ENCODE data around the gene GSTM1.
A peak's percentile ranks its signal among the peaks of the same experiment; 100 is the strongest.

GSTM1 gene

DNA sequence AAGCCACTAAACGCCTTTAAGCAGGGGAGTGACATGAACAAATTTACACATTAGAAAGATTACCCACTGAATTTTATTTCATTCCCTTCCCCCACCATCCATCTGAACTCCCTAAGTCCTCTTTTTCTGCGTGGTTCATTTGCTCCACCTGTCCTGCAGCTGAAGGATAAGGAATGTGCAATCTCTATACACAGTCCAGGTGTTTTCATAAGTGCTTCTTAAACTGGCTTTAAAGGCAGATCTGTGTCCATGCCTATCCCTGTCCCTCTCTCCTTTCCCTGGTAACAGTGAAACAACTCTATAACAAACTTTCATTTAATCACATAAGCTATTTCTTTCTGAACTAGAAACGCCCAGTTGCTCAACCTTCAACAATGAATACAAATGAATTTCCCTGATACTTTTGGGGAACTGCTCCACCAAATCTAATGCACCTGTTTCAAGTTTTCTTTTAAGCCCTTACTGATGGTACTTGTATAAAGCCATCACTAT, 44.8 kb downstream of the GSTM1 start:
- DNase-seq = no peak

DNA sequence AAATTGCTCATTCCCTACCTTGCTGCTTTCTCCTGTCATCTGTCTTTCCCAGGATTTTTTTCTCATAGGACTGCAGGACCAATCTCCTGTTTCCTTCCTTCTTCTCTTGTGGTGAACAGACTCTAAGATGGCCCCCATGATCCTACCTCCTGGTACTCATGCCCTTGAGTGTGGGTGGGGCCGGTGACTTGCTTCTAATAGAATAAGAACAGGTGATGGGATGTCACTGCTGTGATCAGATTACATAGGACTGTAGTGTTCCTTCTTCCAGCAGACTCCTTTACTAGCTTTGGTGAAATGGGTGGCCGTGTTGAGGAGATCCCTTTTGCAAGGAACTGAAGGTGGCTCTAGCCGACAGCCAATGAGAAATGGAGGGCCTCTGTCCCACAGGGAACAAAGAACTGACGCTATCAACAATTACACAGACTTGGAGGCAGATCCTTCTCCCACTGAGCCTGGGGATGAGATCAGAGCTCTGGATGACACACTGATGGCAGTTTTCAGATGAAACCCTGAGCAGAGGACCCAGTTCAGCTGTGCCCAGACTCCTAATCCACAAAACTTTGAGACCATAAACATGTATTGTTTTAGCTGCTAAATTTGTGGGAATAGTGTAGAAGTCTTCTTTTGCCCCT, 45.7 kb downstream of the GSTM1 start:
- no peak for DNase-seq

DNA sequence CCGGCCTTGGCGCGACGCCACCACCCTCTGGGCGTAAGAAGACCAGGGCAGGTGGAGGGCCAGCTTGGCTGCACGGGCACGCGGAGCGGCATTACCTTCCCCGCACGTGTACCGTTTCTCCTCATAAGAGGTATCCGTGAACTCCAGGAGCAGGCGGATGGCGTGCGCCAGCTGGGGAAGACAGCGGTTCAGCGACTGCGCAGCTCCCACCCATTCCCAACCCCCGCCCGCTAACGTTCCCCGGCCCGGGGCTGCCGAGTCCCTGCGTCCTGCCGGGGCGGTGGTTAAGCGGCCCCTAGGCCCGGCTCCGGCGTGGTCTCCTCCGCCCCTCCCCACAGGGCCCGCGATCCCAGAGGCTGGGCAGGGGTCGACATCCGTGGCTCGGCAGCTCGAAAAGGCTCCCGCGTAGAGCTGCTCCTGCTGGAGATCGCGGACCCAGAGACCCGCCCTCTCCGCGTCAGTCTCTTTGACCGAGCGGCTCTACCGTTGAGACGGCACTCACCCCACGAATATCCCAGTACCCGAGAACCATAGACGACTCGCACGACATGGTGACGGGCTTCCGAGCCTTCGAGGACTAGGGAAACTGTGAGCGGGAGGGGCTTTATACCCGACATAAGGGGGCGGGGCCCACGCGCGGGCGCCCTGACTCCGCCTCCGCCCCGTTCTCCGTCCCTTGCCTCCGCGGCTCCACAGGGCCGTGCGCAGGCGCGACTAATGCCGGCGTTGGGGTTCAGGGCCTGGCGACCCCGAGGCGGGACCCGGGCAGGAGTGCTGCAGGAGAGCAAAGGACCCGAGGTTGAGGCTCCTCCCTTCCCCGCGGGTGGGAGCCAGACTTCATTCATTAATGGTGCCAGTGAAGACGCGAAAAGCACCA, 52.4 kb downstream of the GSTM1 start:
- peak; percentile 90 for DNase-seq

DNA sequence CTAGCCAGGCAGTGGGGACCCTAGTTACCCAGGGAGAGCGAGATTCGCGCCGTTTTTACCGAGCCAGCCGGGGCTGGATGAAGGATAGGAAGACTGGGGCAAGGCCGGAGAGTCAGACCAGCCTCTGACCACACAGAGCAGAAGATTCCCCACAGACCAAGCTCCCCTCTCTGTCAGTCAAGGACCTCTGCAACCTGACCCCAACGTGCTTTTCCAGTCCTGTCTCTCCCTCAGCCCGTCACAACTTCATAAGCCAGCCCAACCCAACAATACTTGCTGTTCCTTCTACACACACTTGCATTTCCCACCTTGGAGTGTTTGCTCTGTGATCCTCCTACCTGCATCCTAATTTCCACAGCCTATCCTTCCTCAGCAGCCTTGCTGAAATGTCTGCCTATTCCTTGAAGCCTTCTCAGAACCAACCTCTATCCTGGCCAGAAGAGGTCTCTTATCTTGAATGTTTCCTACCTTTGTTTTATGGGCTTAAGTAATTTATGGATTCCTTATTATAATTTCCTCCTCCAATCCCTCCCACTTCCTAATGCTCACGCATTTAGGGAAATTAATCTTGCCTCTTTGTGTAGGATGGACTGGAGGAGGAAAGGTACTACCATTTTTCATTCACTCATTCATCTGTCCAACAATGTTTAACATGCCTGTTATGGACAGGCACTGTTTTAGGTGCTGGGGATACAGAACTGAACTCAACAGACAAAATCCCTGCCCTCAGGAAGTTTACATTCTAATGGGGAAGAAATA, 53.2 kb downstream of the GSTM1 start, which contains the start of gene GSTM3:
GSTM3 (minus strand) TSS at position 424 of the 759 bp plus-strand sequence. CDS start 751 bp downstream, outside the sequence.
- DNase-seq = no peak
